HG03460 (cell line): ENCODE measurements around the gene UBR1.
A peak's percentile ranks its signal among the peaks of the same experiment; 100 is the strongest.
"Not testable (repeated sequence)": the region's sequence is repeated elsewhere in the genome, so short reads cannot be mapped to it uniquely, and the experiment has no call there.

Experiments
- ATAC-seq: cut with Tn5 transposase; IDR thresholded peaks from one replicate; pipeline ENCODE4 v1.9.1; 2021; ENCODE audit not compliant: unreplicated experiment

UBR1 gene

DNA sequence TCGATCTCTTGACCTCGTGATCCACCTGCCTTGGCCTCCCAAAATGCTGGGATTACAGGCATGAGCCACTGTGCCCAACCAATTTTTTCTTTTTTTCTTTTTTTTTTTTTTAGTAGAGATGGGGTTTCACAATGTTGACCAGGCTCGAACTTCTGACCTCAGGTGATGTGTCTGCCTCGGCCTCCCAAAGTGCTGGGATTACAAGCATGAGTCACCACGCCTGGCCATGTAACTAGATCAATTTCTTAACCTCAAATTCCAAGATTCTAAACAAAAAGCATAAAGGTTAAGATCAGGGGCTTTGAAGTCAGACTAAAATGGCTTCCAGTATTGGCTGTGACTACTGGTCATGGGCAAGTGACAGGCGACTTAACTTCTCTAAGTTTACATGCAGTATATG, 126.7 kb downstream of the UBR1 start:
- ATAC-seq: not testable (repeated sequence)

DNA sequence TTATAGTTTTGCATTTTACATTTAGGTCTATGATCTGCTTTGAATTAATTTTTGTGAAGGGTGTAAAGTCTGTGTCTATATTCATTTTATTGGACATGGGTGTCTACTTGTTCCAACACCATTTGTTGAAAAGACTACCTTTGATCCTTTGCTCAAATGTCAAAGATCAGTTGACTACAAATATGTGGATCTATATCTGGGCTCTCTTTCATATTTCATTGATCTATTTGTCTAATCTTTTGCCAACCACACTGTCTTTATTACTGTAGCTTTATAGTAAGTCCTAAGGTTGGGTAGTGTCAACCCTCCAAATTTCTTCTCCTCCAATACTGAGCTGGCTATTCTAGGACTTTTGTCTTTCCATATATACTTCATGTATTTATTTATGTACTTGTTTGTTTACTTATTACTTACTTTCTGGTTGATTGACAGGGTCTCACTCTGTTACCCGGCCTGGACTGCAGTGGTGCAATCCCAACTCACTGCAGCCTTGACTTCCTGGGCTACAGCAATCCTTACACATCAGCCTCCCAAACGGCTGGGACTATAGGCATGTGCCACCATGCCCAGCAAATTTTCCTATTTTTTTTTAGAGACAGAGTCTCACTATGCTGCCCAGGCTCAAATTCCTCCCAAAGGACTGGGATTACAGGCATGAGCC, 131.5 kb downstream of the UBR1 start:
- no peak for ATAC-seq

DNA sequence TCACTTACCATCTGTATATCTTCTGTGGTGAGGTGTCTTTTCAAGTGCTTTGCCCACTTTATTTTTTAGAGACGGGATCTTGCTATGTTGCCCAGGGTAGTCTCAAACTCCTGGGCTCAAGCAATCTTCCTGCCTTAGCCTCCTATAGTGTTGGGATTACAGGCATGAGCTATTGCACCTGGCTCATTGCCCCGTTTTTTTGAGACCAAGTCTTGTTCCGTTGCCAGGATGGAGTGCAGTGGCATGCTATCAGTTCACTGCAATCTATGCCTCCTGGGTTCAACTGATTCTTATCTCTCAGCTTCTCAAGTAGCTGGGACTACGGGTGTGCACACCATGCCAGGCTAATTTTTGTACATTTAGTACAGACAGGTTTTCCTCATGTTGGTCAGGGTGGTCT, 132.7 kb downstream of the UBR1 start:
- ATAC-seq: no peak

DNA sequence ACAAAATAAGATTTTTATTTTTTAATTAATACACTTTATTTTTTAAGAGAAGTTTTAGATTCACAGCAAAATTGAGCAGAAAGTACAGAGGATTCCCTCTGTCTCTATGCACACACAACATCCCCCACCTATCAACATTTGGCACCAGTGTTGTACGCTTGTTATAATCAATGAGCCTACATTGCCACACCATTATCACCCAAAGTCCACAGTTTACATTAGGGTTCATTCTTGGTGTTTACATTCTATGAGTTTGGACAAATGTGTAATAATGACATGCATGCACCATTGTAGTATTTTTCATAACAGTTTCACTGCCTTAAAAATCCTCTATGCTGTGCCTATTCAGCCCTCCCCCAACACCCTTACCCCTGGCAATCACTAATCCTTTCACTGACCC, 134.0 kb downstream of the UBR1 start:
- no peak for ATAC-seq

DNA sequence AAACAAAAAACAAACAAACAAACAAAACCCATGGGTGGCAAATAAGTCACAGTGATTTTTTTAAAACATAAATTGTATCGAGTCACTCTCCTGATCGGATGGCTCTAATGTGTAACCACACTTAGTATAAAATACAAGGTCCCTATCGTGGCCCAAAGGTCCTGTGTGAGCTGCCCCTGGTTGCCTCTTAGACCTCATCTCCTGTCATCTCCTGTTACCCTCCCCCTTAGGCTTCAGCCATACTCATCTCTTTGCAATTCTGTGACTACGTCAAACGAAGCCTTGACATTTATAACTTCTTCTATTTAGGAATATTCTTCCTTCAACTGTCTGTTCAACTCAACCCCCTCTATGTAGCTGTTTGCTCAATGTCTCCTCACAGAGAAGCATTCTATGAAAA, 141.4 kb downstream of the UBR1 start:
- no peak for ATAC-seq

DNA sequence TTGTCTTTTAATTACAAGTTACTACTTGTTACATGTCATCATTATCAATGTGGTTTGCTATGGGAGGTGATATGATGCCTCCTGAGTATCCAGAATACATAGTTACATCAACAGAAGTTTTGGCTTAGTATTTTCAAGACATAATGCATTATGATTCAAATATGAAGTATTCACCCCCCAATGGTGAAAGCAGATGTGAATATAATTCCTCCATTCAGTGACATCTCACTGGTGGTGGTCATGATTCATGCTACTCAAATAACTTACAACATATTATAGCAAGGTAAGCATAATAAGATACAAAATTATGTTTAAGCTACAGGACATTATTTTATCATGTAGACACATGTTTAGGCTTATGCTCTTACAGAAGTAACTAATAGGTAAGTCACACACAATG, 150.3 kb downstream of the UBR1 start:
- no peak for ATAC-seq

DNA sequence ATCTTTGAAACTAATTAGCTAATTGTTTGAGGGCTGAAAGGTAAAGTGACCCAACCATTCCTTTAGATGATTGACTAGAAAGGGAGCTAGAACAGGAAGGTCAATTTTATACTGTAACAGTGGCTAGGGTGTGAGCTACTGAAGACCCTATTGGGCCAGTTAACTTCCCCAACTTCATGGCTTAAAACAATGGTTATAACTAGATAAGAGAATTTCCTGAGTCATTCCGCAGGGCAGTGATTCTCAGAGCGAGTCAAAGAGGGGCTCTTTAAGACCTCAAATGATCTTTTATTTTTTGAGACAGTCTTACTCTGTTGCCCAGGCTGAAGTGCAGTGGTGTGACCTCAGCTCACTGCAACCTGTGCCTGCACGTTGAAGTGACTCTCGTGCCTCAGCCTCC, 151.5 kb downstream of the UBR1 start:
- ATAC-seq: no peak

DNA sequence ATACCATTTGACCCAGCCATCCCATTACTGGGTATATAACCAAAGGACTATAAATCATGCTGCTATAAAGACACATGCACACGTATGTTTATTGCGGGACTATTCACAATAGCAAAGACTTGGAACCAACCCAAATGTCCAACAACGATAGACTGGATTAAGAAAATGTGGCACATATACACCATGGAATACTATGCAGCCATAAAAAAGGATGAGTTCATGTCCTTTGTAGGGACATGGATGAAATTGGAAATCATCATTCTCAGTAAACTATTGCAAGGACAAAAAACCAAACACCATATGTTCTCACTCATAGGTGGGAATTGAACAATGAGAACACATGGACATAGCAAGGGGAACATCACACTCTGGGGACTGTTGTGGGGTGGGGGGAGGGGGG, 156.9 kb downstream of the UBR1 start:
- ATAC-seq: not testable (repeated sequence)

DNA sequence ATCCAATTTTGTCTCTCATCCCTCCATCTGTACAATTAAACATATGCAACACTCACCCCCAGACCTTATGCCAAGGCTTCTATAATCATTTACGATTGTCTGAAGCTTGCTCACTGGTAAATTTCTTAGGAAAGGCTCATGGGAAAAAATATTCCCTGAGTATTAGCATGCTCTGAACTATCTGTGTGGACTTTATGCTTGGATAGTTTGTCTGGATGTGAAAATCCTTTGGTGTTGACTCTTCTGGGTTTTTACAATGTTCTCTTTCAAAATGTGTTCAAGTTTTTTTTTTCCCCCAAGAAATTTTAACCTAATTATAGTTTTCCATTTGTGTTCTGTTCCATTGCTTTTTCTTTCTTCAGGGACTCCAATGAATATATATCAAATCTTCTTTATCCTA, 165.3 kb downstream of the UBR1 start:
- ATAC-seq: no peak

DNA sequence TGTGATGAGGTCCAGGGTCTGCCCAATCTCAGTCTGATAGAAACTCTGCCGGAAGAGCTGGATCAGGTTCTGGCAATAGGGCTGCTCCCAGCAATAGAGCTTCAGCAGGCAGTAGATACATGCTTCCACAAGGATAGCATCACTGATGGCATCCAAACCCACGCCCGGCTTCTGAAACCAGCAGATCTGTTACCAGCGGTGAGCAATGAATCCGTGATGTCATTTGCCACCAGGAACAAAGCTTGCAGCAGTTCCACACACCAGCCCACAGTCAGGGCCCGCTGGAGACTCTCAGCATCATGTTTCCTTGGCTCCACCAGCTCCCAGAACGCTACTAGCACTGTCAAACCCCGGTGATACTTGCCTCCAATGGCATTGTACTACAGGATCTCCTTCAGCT, 166.0 kb downstream of the UBR1 start:
- no peak for ATAC-seq

DNA sequence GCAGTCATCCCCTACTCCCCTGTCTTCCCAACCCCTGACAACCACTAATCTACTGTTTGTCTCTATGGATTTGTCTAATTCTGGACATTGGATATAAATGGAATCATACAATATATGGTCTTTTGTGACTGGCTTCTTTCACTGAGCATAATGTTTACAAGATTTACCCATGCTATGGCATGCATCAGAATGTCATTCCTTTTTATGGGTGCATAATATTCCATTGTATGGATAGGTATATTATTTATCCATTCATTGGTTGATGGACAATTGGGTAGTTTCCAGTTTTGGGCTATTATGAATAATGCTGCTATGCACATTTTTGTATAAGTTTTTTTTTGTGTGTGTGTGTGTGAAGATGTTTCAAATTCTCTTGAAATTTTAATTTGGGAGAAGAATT, 168.7 kb downstream of the UBR1 start:
- ATAC-seq: no peak

DNA sequence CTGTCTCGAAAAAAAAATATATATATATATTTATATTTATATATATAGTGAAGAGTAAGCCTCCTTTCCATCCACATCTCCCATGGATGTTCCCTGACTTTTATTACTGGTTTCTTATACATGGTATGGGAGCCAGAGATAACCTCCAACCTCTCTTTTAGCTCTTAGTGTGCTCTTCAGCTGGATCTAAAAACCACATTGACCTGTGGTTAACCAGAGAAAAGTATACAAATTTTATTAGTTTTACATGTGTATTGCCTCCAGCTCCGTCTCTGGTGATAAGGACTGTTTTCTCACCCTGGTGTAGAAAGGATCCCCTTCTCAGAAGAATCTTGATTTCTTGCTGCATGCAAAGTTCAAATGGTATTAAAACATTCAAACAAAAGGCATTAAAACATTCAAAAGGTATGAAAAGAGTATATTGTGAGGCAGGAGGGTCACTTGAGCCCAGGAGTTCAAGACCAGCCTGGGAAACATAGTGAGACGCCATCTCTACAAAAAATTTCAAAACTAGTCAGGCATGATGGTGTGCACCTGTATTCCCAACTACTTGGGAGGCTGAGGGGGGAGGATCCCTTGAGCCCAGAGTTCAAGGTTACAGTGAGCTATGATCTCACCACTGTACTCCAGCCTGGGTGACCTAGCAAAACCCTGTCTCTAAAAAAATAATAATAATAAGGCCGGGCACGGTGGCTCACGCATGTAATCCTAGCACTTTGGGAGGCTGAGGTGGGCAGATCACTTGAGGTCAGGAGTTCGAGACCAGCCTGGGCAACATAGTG, 171.8 kb downstream of the UBR1 start:
- ATAC-seq: no peak

DNA sequence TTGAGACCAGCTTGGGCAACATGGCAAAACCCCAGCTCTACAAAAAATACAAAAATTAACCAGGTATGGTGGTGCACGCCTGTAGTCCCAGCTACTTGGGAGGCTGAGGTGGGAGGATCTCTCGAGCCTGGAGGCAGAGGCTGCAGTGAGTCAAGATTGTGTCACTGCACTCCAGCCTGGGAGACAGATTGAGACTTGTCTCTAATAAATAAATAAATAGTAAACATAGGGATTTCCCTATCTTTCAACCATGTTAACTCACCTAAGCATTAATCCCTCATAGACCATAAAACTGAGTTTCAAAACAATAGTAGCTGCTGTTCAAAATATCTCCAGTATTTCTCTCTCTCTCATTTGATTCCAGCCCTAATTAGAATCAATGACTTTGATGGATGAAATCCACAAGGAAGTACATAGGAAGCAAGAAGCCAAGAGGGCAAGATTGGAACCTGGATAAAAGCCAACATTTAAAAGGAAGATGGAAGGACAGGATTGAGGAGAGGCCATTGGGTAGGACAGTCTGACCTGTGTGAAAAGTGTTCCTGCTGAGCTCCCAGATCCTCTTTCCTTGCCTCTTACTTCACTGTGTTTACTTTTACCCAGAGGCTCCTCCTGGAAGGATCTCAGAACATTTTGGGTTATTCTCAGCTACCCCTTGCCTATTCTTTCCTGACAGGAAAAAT, 172.9 kb downstream of the UBR1 start:
- ATAC-seq: no peak

DNA sequence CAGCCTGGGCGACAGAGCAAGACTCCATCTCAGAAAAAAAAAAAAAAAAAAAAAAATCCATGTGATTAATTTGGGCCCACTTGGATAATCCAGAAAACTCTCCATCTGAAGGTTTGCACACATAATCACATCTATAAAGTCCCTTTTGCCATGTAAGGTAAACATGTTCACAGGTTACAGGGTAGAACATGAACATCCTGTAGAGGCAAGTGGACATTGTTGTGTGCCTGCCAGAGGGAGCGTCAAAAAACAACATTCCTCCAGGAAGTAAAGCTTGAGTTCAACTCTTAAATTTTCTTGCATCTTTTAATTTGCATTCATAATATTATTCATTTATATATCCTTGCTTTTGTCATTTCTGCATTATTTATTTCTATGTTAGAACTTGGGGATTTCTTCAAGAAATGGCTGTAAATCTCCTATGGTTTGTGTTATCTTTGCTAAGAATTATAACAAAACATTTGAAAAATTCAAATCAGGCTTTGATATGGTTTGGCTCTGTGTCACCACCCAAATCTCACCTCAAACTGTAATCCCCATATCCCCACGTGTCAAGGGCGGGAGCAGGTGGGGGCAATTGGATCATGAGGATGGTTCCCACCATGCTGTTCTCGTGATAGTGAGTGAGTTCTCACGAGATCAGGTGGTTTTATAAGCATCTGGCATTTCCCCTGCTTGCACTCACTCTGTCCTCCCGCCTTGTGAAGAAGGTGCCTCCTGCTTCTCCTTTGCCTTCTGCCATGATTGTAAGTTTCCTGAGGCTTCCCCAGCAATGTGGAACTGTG, 173.9 kb downstream of the UBR1 start:
- ATAC-seq: no peak

DNA sequence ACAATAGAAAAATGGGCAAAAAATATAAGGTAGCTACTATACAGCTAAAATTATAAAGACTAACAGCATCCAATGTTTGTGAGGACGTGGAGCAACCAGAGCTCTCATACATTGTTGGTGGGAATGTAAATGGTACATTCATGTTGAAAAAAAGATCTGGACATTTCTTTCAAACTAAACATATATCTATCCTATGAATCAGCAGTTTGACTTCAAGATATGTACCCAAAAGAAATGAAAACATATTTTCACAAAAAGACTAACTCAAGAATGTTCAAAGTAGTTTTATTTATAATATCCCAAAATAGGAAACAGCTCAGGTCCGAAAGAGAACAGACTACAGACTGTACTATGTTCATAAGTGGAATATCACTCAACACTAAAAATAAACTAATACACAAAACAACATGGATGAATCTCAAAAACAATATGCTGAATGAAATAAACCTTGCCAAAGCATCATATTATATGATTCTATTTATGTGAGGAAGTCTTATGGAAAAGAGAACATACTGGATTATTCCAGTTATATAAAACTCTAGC, 176.5 kb downstream of the UBR1 start:
- ATAC-seq: no peak

DNA sequence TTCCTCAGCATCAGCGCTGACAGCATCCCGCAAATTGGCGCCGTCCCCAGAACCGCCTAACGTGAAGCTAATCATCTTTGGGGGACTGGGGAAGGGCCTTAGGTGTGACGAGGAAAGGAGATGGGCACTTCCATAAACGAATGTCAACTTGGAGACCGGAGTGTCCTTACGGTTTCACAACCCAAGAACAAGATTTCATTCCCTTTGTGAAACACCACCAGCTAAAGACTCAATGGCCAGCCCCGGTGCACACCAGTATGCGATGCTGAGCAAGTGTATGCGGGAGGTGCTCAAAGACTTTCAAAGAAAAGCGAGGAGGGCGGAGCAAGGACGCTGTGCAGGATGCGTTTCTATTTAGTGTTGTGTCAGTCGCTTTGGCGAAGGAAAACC, 184.5 kb downstream of the UBR1 start:
- ATAC-seq: no peak

DNA sequence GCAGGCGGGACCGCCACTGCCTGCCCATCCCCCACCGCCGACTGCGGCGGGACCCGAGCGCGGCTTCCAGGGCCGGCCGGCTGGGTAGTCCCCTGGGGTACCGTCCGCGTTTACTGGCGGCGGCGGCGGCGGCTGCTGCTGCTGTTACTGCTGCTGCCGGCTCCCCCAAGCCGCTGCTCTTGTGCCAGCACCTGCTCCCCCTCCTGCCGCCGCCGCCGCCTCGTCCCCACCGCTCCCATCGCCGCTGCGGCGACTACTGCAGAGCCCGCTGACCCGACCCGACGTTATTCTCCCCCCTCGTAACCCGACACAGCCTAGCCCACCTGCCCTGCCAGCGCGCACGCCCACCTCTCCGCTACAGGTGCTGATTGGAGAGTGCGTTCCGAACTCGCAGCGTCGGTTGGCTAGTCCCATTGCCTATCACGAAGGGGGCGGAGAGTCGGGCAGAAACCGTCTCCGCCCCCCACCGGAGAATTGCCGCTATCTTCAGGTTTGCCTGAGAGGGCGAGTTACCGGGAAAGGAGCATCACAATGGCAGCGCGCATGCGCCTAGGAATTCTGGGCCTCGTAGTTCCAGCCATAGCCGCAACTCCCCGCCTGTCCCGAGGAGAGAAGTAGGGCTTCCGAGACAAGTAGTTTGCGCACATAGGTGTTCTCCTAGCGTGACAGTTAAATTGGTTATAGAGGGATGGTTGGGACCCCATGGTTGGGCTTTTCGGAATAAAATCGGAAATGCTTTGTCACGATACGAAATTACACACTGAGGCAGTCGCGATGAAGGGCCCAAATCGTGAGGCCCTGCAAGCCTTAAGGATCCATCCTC, 185.1 kb downstream of the UBR1 start, which contains the start of gene TTBK2:
Gene TTBK2 (minus strand): TSS at position 260 of the 823 bp plus-strand sequence. CDS start 42,161 bp downstream, outside the sequence.
- peak; percentile 96 for ATAC-seq

DNA sequence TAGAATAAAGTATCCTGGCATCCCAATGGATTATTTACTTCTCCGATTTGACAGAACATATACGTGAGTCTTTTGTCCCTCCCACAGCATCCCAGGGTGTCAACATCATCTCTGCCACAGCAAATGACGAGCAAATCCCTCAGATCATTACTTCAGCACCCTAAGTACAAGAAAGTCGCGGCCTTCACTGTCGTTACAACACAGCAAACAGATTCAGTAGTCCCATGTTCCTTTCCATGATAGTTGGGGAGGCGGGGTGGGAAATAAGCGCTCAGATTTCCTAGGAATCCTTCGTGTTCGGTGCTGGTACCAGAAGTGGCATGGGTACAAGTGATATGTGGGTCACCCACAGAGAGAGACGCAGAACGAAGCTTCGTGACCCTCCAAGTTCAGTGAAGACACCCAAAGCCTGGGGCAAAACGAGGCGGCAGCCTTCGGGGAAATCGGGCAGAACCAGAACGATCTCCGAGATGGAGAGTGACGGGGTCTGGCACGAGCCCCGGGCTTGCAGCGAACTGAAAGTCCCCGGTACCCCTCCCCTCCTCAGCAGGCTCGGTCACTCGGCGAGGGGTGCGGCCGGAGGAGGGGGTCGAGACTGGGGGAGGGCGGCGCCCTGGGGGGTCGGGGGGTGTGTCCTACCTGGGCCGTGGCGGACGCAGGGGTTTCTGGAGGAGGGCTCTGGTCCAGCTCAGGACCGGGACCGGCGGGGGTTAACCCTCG, 185.9 kb downstream of the UBR1 start:
- ATAC-seq: peak; percentile 20

DNA sequence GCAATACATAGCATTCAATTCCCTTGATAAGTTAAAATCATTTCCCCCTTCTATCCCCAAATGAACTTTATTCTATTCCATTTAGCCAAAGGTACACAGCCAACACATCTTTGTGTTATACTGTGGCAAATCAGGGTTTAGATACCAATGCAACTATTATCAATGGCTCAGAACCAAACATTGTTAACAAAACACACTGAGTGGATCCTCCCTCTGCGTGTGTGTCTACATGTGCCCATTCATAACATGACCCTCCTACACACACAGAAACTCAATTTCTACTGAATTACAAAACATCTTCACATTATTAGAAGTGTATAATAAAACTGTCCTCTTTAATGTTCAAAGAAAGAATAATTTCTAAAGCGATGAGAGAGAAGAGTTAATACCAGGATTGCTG, 186.5 kb downstream of the UBR1 start:
- ATAC-seq: no peak
